A549 (cell line): Measurements from ENCODE around the gene POC1B.

Experiments
- CHD2 ChIP-seq: fragments of 150-350 bp; IDR thresholded peaks from 2 replicates; pipeline ENCODE4 v1.6.1; 2014; ENCODE audit warnings: low read length; ENCODE audit not compliant: partially characterized antibody
- FOSB ChIP-seq: fragments of 250-450 bp; sonication (Bioruptor Pico); IDR thresholded peaks from 2 replicates; pipeline ENCODE4 v1.5.0; 2020; ENCODE audit warnings: mild to moderate bottlenecking, moderate library complexity
- FOSL2 ChIP-seq, 2 experiments: fragments of 450-650 bp in 1 of 2; fragments of >200 bp in 1 of 2; sonication (Bioruptor Twin) in 1 of 2; formaldehyde crosslinking; IDR thresholded peaks; 2 replicates each; pipeline versions ENCODE4 v1.5.0 to v1.6.1; 2016 to 2020; ENCODE audit warnings: mild to moderate bottlenecking in 1 of 2, moderate library complexity in 1 of 2
- NR3C1 ChIP-seq: fragments of >200 bp; sonication (Bioruptor Twin); formaldehyde crosslinking; IDR thresholded peaks from 3 replicates; pipeline ENCODE4 v1.6.1; 2017
- TF ChIP-seq, protein P1 (sequence below): fragments of >200 bp; sonication (Bioruptor Twin); formaldehyde crosslinking; IDR thresholded peaks from 3 replicates; pipeline ENCODE4 v1.5.1; 2016
- TF ChIP-seq, protein P2 (sequence below): fragments of 150-350 bp; IDR thresholded peaks from 2 replicates; pipeline ENCODE4 v1.6.1; 2014; ENCODE audit warnings: low read depth, mild to moderate bottlenecking, low read length

DNA sequence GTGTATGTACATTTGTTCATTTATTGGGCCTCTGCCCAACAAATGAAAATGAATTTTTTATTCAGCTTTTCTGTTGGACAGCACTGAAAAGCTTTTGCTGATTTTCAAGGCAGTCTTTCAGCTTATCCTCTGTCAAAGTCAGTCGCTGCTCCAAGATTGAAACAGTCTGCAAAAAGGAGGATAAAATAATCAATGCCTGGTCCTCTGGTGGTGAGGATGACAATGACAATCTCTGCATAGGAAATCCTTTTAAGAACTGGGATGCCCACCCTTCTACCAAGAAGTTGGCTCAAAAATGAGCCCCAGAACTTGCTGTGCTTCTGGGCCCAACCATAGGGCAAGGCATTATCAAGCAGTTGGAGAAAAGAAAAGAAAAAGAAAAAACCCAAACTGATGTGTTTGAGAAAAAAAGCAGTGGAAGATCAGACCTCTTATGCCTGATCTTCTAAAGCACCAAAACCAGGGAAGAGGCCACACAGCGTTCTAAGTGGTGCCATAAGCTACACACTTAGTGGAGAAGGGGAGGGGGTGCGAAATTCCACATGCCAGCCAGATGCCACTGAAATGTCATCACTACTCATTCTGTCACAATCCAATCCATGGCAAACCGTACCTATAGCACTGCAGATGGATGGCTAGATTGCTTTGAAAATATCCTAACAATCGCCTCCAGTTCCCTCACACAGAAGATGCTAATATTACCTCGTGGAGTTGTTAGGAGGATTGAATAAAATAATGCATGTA, 104.6 kb downstream of the POC1B start:
- TF ChIP-seq, protein P1, sequence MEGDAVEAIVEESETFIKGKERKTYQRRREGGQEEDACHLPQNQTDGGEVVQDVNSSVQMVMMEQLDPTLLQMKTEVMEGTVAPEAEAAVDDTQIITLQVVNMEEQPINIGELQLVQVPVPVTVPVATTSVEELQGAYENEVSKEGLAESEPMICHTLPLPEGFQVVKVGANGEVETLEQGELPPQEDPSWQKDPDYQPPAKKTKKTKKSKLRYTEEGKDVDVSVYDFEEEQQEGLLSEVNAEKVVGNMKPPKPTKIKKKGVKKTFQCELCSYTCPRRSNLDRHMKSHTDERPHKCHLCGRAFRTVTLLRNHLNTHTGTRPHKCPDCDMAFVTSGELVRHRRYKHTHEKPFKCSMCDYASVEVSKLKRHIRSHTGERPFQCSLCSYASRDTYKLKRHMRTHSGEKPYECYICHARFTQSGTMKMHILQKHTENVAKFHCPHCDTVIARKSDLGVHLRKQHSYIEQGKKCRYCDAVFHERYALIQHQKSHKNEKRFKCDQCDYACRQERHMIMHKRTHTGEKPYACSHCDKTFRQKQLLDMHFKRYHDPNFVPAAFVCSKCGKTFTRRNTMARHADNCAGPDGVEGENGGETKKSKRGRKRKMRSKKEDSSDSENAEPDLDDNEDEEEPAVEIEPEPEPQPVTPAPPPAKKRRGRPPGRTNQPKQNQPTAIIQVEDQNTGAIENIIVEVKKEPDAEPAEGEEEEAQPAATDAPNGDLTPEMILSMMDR: no peak; the same call in 2 of the 3 replicates
- TF ChIP-seq CHD2 (no peak), NR3C1 (no peak), FOSB (CRISPR knock-in tag) (no peak), FOSL2 (IDR thresholded peaks at IDR 0.05) (no peak), FOSL2 (CRISPR knock-in tag; IDR thresholded peaks at IDR 0.05) (no peak)
- TF ChIP-seq, protein P2, sequence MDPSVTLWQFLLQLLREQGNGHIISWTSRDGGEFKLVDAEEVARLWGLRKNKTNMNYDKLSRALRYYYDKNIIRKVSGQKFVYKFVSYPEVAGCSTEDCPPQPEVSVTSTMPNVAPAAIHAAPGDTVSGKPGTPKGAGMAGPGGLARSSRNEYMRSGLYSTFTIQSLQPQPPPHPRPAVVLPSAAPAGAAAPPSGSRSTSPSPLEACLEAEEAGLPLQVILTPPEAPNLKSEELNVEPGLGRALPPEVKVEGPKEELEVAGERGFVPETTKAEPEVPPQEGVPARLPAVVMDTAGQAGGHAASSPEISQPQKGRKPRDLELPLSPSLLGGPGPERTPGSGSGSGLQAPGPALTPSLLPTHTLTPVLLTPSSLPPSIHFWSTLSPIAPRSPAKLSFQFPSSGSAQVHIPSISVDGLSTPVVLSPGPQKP: no peak
